IMR-90 (cell line): ENCODE measurements around the gene KCTD5.

ENCODE experiments used
- CEBPB ChIP-seq: IDR thresholded peaks from 2 replicates; pipeline ENCODE4 v1.6.1; 2012; ENCODE audit warnings: low read depth, low read length, improper control_type of control experiment
- CHD1 ChIP-seq: IDR thresholded peaks from 2 replicates; pipeline ENCODE4 v1.6.1; 2012; ENCODE audit warnings: low read depth, low read length, improper control_type of control experiment
- FOS ChIP-seq: fragments of 150-350 bp; IDR thresholded peaks from 2 replicates; pipeline ENCODE4 v1.6.1; 2016; ENCODE audit warnings: low read depth, low read length
- POLR2A ChIP-seq: IDR thresholded peaks from 2 replicates; pipeline ENCODE4 v1.6.1; 2012; ENCODE audit warnings: mild to moderate bottlenecking, low read depth, low read length
- RAD21 ChIP-seq: IDR thresholded peaks from 2 replicates; pipeline ENCODE4 v1.6.1; 2012; ENCODE audit warnings: low read length, improper control_type of control experiment
- RFX5 ChIP-seq: IDR thresholded peaks from 2 replicates; pipeline ENCODE4 v1.8.0; 2012; ENCODE audit warnings: low read depth, mild to moderate bottlenecking, low read length, moderate library complexity
- SMC3 ChIP-seq: fragments of 150-350 bp; IDR thresholded peaks from 2 replicates; pipeline ENCODE4 v1.6.1; 2016; ENCODE audit warnings: low read depth, mild to moderate bottlenecking, antibody characterized with exemption, low read length, moderate library complexity
- TF ChIP-seq, protein P1 (sequence below): conservative IDR thresholded peaks from 2 replicates; pipeline ENCODE4 v1.5.1; 2012; ENCODE audit warnings: mild to moderate bottlenecking, low read depth, low read length, improper control_type of control experiment
- TF ChIP-seq, protein P2 (sequence below): fragments of 150-350 bp; IDR thresholded peaks from 2 replicates; pipeline ENCODE4 v1.6.1; 2017; ENCODE audit warnings: mild to moderate bottlenecking, antibody characterized with exemption, low read length, low read depth

- TF ChIP-seq CHD1 (no peak), FOS (no peak), RAD21 (no peak), POLR2A (no peak), SMC3 (no peak), CEBPB (no peak), RFX5 (no peak)
- TF ChIP-seq, protein P1, sequence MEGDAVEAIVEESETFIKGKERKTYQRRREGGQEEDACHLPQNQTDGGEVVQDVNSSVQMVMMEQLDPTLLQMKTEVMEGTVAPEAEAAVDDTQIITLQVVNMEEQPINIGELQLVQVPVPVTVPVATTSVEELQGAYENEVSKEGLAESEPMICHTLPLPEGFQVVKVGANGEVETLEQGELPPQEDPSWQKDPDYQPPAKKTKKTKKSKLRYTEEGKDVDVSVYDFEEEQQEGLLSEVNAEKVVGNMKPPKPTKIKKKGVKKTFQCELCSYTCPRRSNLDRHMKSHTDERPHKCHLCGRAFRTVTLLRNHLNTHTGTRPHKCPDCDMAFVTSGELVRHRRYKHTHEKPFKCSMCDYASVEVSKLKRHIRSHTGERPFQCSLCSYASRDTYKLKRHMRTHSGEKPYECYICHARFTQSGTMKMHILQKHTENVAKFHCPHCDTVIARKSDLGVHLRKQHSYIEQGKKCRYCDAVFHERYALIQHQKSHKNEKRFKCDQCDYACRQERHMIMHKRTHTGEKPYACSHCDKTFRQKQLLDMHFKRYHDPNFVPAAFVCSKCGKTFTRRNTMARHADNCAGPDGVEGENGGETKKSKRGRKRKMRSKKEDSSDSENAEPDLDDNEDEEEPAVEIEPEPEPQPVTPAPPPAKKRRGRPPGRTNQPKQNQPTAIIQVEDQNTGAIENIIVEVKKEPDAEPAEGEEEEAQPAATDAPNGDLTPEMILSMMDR = no peak
- TF ChIP-seq, protein P2, sequence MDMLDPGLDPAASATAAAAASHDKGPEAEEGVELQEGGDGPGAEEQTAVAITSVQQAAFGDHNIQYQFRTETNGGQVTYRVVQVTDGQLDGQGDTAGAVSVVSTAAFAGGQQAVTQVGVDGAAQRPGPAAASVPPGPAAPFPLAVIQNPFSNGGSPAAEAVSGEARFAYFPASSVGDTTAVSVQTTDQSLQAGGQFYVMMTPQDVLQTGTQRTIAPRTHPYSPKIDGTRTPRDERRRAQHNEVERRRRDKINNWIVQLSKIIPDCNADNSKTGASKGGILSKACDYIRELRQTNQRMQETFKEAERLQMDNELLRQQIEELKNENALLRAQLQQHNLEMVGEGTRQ = no peak
Observed at GRCh38 chr16:2710021-2710710, 27.8 kb downstream of the KCTD5 start.
